T-helper 1 cell treated with Interleukin-12 subunit alpha and Interleukin-12 subunit beta and Interleukin-4 antibody, amounts not matched to agents 30 μg/mL and 1 μg/mL, for 36 hours (primary cell): ENCODE measurements around the gene ANKRD13B.
"Not testable (repeated sequence)": the region's sequence is repeated elsewhere in the genome, so short reads cannot be mapped to it uniquely, and the experiment has no call there.

Source experiments
- H3K27ac Mint-ChIP-seq: one replicate; pipeline ENCODE4 v1.8.0; 2021; ENCODE audit warnings: mild to moderate bottlenecking, mixed read lengths
- H3K27me3 Mint-ChIP-seq: one replicate; pipeline ENCODE4 v1.8.0; 2021; ENCODE audit warnings: low read depth, mixed read lengths
- H3K36me3 Mint-ChIP-seq: one replicate; pipeline ENCODE4 v1.8.0; 2021; ENCODE audit warnings: low read depth, mixed read lengths
- H3K4me1 Mint-ChIP-seq: one replicate; pipeline ENCODE4 v1.8.0; 2021; ENCODE audit warnings: low read depth, mixed read lengths
- H3K4me3 Mint-ChIP-seq: one replicate; pipeline ENCODE4 v1.8.0; 2021; ENCODE audit warnings: mild to moderate bottlenecking, moderate library complexity, mixed read lengths
- H3K9me3 Mint-ChIP-seq: one replicate; pipeline ENCODE4 v1.8.0; 2021; ENCODE audit warnings: mixed read lengths

The ANKRD13B gene

GRCh38 chr17:29592850-29593551, at the start of gene ANKRD13B:
TSS of gene ANKRD13B (plus strand) at chr17:29593132. CDS start at chr17:29593622, 490 bp downstream.
- no peak within 1 kb of the TSS for H3K27ac Mint-ChIP-seq
- H3K4me3 Mint-ChIP-seq = peak within 1 kb of the TSS; percentile 73
- H3K27me3 Mint-ChIP-seq = no peaks in the 10 kb centered on the region
- no peaks in the 10 kb centered on the region for H3K36me3 Mint-ChIP-seq
- no peaks in the 10 kb centered on the region for H3K9me3 Mint-ChIP-seq
- peaks cover 29% of the 10 kb centered on the region for H3K4me1 Mint-ChIP-seq

GRCh38 chr17:29544066-29544465, 48.9 kb upstream of the ANKRD13B start:
- H3K27ac Mint-ChIP-seq = no peak overlapping the region
- peaks cover 4% of the 10 kb centered on the region for H3K4me1 Mint-ChIP-seq
- H3K36me3 Mint-ChIP-seq = peaks cover 22% of the 10 kb centered on the region
- no peak overlapping the region for H3K4me3 Mint-ChIP-seq
- no peaks in the 10 kb centered on the region for H3K27me3 Mint-ChIP-seq
- no peaks in the 10 kb centered on the region for H3K9me3 Mint-ChIP-seq

GRCh38 chr17:29546085-29546484, 46.8 kb upstream of the ANKRD13B start:
- Mint-ChIP-seq H3K9me3 (no peaks in the 10 kb centered on the region), H3K4me1 (peaks cover 4% of the 10 kb centered on the region), H3K27ac (no peak overlapping the region), H3K36me3 (peaks cover 22% of the 10 kb centered on the region), H3K27me3 (no peaks in the 10 kb centered on the region), H3K4me3 (no peak overlapping the region)

- Mint-ChIP-seq H3K9me3 (no peaks in the 10 kb centered on the region), H3K27me3 (no peaks in the 10 kb centered on the region), H3K27ac (no peak overlapping the region), H3K36me3 (peaks cover 22% of the 10 kb centered on the region), H3K4me3 (no peak overlapping the region), H3K4me1 (peaks cover 4% of the 10 kb centered on the region)
Observed at GRCh38 chr17:29546830-29547229, 46.1 kb upstream of the ANKRD13B start.

- no peaks in the 10 kb centered on the region for H3K9me3 Mint-ChIP-seq
- H3K36me3 Mint-ChIP-seq = peaks cover 10% of the 10 kb centered on the region
- H3K4me3 Mint-ChIP-seq = no peak overlapping the region
- H3K27ac Mint-ChIP-seq = no peak overlapping the region
- H3K27me3 Mint-ChIP-seq = no peaks in the 10 kb centered on the region
- peaks cover 4% of the 10 kb centered on the region for H3K4me1 Mint-ChIP-seq
Observed at GRCh38 chr17:29549177-29549923, 43.6 kb upstream of the ANKRD13B start.

GRCh38 chr17:29555840-29556239, 37.1 kb upstream of the ANKRD13B start:
- H3K27ac Mint-ChIP-seq = no peak overlapping the region
- H3K4me1 Mint-ChIP-seq = peaks cover 13% of the 10 kb centered on the region
- H3K4me3 Mint-ChIP-seq = no peak overlapping the region

GRCh38 chr17:29557085-29557738, 35.7 kb upstream of the ANKRD13B start:
- Mint-ChIP-seq H3K36me3 (peaks cover 11% of the 10 kb centered on the region), H3K4me1 (peaks cover 13% of the 10 kb centered on the region), H3K27ac (peak overlapping the region; percentile 50), H3K4me3 (no peak overlapping the region), H3K27me3 (no peaks in the 10 kb centered on the region), H3K9me3 (no peaks in the 10 kb centered on the region)

More at GRCh38 chr17:29555840-29556239, 37.1 kb upstream of the ANKRD13B start:
- Mint-ChIP-seq H3K36me3 (peaks cover 6% of the 10 kb centered on the region), H3K9me3 (no peaks in the 10 kb centered on the region), H3K27me3 (no peaks in the 10 kb centered on the region)

- H3K27me3 Mint-ChIP-seq = no peaks in the 10 kb centered on the region
- H3K9me3 Mint-ChIP-seq = no peaks in the 10 kb centered on the region
- no peak overlapping the region for H3K4me3 Mint-ChIP-seq
- peaks cover 13% of the 10 kb centered on the region for H3K4me1 Mint-ChIP-seq
- H3K27ac Mint-ChIP-seq = peak overlapping the region; percentile 50
- peaks cover 13% of the 10 kb centered on the region for H3K36me3 Mint-ChIP-seq
Observed at GRCh38 chr17:29557739-29558116, 35.2 kb upstream of the ANKRD13B start.

- Mint-ChIP-seq H3K36me3 (peaks cover 13% of the 10 kb centered on the region), H3K4me1 (peaks cover 13% of the 10 kb centered on the region), H3K27ac (peak overlapping the region; percentile 57)
- H3K9me3 Mint-ChIP-seq, H3K4me3 Mint-ChIP-seq, H3K27me3 Mint-ChIP-seq: not testable (repeated sequence)
Observed at GRCh38 chr17:29558139-29558538, 34.8 kb upstream of the ANKRD13B start.

- Mint-ChIP-seq H3K27ac (no peak overlapping the region), H3K4me3 (no peak overlapping the region), H3K9me3 (no peaks in the 10 kb centered on the region), H3K27me3 (no peaks in the 10 kb centered on the region), H3K36me3 (peaks cover 18% of the 10 kb centered on the region), H3K4me1 (peaks cover 19% of the 10 kb centered on the region)
Observed at GRCh38 chr17:29559640-29560039, 33.3 kb upstream of the ANKRD13B start.

GRCh38 chr17:29560316-29560715, 32.6 kb upstream of the ANKRD13B start:
- Mint-ChIP-seq H3K27ac (no peak overlapping the region), H3K27me3 (no peaks in the 10 kb centered on the region), H3K9me3 (no peaks in the 10 kb centered on the region), H3K4me1 (peaks cover 23% of the 10 kb centered on the region), H3K4me3 (no peak overlapping the region), H3K36me3 (peaks cover 18% of the 10 kb centered on the region)

- Mint-ChIP-seq H3K4me1 (peaks cover 29% of the 10 kb centered on the region), H3K4me3 (no peak overlapping the region), H3K9me3 (no peaks in the 10 kb centered on the region), H3K36me3 (peaks cover 18% of the 10 kb centered on the region), H3K27me3 (no peaks in the 10 kb centered on the region), H3K27ac (no peak overlapping the region)
Observed at GRCh38 chr17:29561554-29562517, 31.1 kb upstream of the ANKRD13B start.

GRCh38 chr17:29562615-29563014, 30.3 kb upstream of the ANKRD13B start:
- no peaks in the 10 kb centered on the region for H3K27me3 Mint-ChIP-seq
- no peak overlapping the region for H3K27ac Mint-ChIP-seq
- no peaks in the 10 kb centered on the region for H3K9me3 Mint-ChIP-seq
- no peak overlapping the region for H3K4me3 Mint-ChIP-seq
- peaks cover 18% of the 10 kb centered on the region for H3K36me3 Mint-ChIP-seq
- peaks cover 21% of the 10 kb centered on the region for H3K4me1 Mint-ChIP-seq

- H3K4me1 Mint-ChIP-seq = peaks cover 21% of the 10 kb centered on the region
- H3K27me3 Mint-ChIP-seq = no peaks in the 10 kb centered on the region
- H3K4me3 Mint-ChIP-seq = no peak overlapping the region
- peak overlapping the region; percentile 41 for H3K27ac Mint-ChIP-seq
- H3K36me3 Mint-ChIP-seq = peaks cover 18% of the 10 kb centered on the region
- H3K9me3 Mint-ChIP-seq = no peaks in the 10 kb centered on the region
Observed at GRCh38 chr17:29563816-29564215, 29.1 kb upstream of the ANKRD13B start.
